Right lobe of liver (tissue), 6 donors: ENCODE data around the gene GAS2L1. TPM values are rescaled to one million over a fixed set of nuclear protein-coding genes. Genes with fewer than 3 reads are reported as not detected.

ENCODE experiments used
- ATAC-seq, 4 donors: fragments of 200-7000 bp; cut with Tn5 transposase; one replicate each; pipeline ENCODE4 v1.9.1; 2020; ENCODE audit warnings: mild to moderate bottlenecking in 4 of 4, moderate library complexity in 4 of 4
- DNase-seq, 3 donors: peaks; one replicate each; pipeline ENCODE4 v3.0.0-alpha.2; 2020
- H3K27ac ChIP-seq, 3 donors: fragments of 200-600 bp; one replicate each; pipeline ENCODE4 v1.8.0; 2022
- H3K27me3 ChIP-seq, 2 donors: fragments of 200-600 bp; one replicate each; pipeline ENCODE4 v1.8.0; 2022
- H3K36me3 ChIP-seq, 4 donors: fragments of 200-600 bp; sonication (generic) in 1 of 4; one replicate each; pipeline versions ENCODE4 v1.5.1 to v1.8.0; 2017 to 2022; ENCODE audit warnings: control low read depth in 1 of 4
- H3K4me1 ChIP-seq, 4 donors: fragments of 200-600 bp; sonication (generic) in 1 of 4; one replicate each; pipeline versions ENCODE4 v1.5.1 to v1.8.0; 2017 to 2022; ENCODE audit warnings: control low read depth in 1 of 4
- H3K4me3 ChIP-seq, 3 donors: fragments of 200-600 bp; one replicate each; pipeline ENCODE4 v1.8.0; 2022
- H3K9me3 ChIP-seq, 4 donors: fragments of 200-600 bp; sonication (generic) in 1 of 4; one replicate each; pipeline versions ENCODE4 v1.5.1 to v1.8.0; 2017 to 2022; ENCODE audit warnings: control low read depth in 1 of 4
- POLR2A ChIP-seq: fragments of 450-650 bp; IDR thresholded peaks from one replicate; pipeline ENCODE4 v1.6.1; 2017; ENCODE audit warnings: antibody characterized with exemption, mild to moderate bottlenecking
- WGBS: methylation state at CpG from one replicate; pipeline ENCODE4 v1.1.6; 2018; ENCODE audit warnings: low coverage, low lambda C conversion rate; ENCODE audit not compliant: insufficient coverage; ENCODE audit errors: missing lambda C conversion rate; 5-methylcytosine and 5-hydroxymethylcytosine counted together
- intact Hi-C, 2 donors: fragments of 100-400 bp; cut with DNase I; formaldehyde crosslinking; loops; one replicate each; pipeline versions ENCODE4 v1.11.2 to v1.14.1; 2022
- total RNA-seq, 6 experiments: library from RNA; depleted of rRNA in 2 of 6; stranded (reverse); fragments of >200 nt in 2 of 6; fragmentation: NEBNext Ultra II Directional in 3 of 6; extraction: Animal tissue kit (Norgen Biotek cat#: 25700) in 3 of 6; gene quantifications; one replicate each; pipeline versions ENCODE4 v1.1.0 to v1.2.4, GENCODE V29; 2016 to 2023
- TF ChIP-seq, protein P1 (sequence below), 4 donors: fragments of 200-600 bp in 3 of 4; fragments of 450-650 bp in 1 of 4; IDR thresholded peaks; one replicate each; pipeline versions ENCODE4 v1.5.1 to v1.8.0; 2016 to 2022; ENCODE audit warnings: antibody characterized with exemption in 4 of 4, mild to moderate bottlenecking in 2 of 4
- donor health status: DM: no; HTN: yes; CAD: no.
- donor health status: DM: no; HTN: no; CAD: no.
- donor health status: DM: no; HTN: no; CAD: no.
- donor health status: DM: no; HTN: yes; CAD: no.
- donor health status: DM: no; HTN: yes; CAD: no.

GAS2L1 gene
- total RNA-seq, 6 experiments from 2014 or later = 8.9 to 15.8 (median 11.5) TPM

DNA sequence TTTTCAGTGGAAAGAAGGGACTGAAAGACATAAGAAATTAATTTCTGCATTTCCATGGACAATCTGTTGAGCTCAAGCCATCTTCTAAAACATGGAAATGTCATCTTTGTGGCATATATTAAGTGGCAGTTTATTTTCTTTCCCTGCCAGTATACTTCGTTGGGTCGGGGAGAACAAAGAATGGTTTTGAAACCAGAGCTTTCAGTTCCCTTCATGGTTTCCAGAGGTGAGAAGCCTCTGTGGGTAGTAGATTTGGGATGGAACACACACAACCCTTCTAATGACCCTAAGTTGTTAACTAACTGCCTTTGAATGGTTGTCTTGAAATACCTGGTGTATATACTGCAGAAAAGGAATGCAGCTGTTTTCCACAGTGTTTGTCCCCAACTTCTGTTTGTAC, 17.6 kb upstream of the GAS2L1 start:
- intact Hi-C loops = no loop called here
- Histone ChIP-seq H3K27ac (no peak overlapping the region), H3K36me3 (peaks cover 29 to 100% (median 65%) of the 10 kb centered on the region in 4 donors), H3K4me3 (no peak overlapping the region), H3K4me1 (no peaks in the 10 kb centered on the region), H3K27me3 (no peaks in the 10 kb centered on the region), H3K9me3 (no peaks in the 10 kb centered on the region)
- 69% methylated on average over 2 of the region's 2 CpGs for WGBS
- no peak for ATAC-seq
- no peak for TF ChIP-seq POLR2A
- TF ChIP-seq, protein P1, sequence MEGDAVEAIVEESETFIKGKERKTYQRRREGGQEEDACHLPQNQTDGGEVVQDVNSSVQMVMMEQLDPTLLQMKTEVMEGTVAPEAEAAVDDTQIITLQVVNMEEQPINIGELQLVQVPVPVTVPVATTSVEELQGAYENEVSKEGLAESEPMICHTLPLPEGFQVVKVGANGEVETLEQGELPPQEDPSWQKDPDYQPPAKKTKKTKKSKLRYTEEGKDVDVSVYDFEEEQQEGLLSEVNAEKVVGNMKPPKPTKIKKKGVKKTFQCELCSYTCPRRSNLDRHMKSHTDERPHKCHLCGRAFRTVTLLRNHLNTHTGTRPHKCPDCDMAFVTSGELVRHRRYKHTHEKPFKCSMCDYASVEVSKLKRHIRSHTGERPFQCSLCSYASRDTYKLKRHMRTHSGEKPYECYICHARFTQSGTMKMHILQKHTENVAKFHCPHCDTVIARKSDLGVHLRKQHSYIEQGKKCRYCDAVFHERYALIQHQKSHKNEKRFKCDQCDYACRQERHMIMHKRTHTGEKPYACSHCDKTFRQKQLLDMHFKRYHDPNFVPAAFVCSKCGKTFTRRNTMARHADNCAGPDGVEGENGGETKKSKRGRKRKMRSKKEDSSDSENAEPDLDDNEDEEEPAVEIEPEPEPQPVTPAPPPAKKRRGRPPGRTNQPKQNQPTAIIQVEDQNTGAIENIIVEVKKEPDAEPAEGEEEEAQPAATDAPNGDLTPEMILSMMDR (IDR thresholded peaks at IDR 0.05) = no peak
- DNase-seq = no peak

DNA sequence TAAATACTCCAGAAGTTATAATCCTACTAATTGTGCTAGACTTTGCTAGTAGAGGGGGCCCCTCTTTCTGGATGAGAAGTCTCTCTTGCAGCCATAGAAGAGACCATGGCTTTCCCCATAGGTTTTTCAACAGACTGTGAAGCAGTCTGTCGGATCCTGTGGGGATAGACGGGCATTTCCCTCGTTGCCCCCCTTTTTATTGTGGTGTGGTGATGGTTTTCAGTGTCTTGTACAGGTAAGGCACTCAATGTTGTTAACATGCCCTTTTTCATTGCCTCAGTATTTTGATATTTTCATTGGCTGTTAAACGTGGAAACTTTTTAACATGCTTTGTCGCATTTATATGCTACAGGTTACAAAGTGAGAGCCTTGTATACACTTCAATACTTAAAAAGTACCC, 16.4 kb upstream of the GAS2L1 start:
- Histone ChIP-seq H3K4me3 (no peak overlapping the region), H3K36me3 (peaks cover 27 to 100% (median 64%) of the 10 kb centered on the region in 4 donors), H3K4me1 (no peaks in the 10 kb centered on the region), H3K27ac (no peak overlapping the region), H3K9me3 (no peaks in the 10 kb centered on the region), H3K27me3 (no peaks in the 10 kb centered on the region)
- ATAC-seq (no peak), DNase-seq (no peak)
- intact Hi-C loops = no loop called here
- TF ChIP-seq POLR2A = no peak
- TF ChIP-seq, protein P1 (IDR thresholded peaks at IDR 0.05) = no peak
- 62% methylated on average over 5 of the region's 5 CpGs for WGBS

DNA sequence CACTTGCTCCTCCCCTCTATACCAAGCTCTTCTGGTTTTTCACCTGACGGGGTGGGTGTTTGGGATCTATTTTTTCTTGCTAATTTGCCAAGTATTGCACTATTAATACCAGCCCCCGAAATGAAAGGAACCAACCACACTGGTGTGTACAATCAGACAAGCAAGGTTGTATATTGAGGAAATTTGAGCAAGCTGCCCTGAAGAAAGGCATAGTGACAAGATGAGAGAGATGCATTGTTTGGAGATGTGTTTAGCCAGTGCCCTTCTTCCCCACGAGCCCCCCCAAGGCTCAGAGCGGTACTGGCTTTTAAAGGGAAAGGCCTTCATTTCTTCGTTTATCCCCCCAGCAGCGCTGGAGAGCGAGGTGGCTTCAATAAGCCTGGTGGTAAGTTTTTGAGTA, 15.2 kb upstream of the GAS2L1 start:
- Histone ChIP-seq H3K4me3 (no peak overlapping the region), H3K36me3 (peaks cover 28 to 100% (median 64%) of the 10 kb centered on the region in 4 donors), H3K9me3 (no peaks in the 10 kb centered on the region), H3K4me1 (no peaks in the 10 kb centered on the region), H3K27ac (no peak overlapping the region), H3K27me3 (no peaks in the 10 kb centered on the region)
- WGBS = 73% methylated on average over 6 of the region's 7 CpGs
- DNase-seq (no peak), ATAC-seq (no peak)
- intact Hi-C loops = no loop called here
- no peak for TF ChIP-seq POLR2A
- TF ChIP-seq, protein P1 (IDR thresholded peaks at IDR 0.05) = no peak

DNA sequence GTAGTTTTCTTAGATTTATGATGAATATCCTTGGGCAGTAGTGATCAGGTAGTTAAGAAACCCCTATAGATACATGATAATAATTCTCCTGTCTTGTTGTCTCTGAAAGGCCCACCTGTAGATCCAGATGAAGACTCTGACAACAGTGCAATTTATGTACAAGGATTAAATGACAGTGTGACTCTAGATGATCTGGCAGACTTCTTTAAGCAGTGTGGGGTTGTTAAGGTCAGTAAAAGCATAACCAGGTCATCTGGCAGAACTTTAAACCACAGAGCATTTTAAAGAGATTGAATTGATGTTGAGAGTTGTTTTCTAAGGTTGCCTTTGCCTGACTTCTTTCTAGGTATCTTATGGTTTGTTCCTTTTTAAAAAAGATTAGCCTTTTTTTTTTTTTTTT, 14.1 kb upstream of the GAS2L1 start:
- peaks cover 33 to 100% (median 71%) of the 10 kb centered on the region in 4 donors for H3K36me3 ChIP-seq
- intact Hi-C loops = no loop called here

More for the DNA sequence above, 14.1 kb upstream of the GAS2L1 start:
- no peak for ATAC-seq
- TF ChIP-seq, protein P1 (IDR thresholded peaks at IDR 0.05) = no peak
- no peak for TF ChIP-seq POLR2A
- no peaks in the 10 kb centered on the region for H3K4me1 ChIP-seq
- no peaks in the 10 kb centered on the region for H3K9me3 ChIP-seq
- no peak overlapping the region for H3K4me3 ChIP-seq
- no peak for DNase-seq
- H3K27me3 ChIP-seq = no peaks in the 10 kb centered on the region
- no peak overlapping the region for H3K27ac ChIP-seq
